ENCODE data around the gene FSCB. TPM values are rescaled to one million over a fixed set of nuclear protein-coding genes. Genes with fewer than 3 reads are reported as not detected.
"Not testable (repeated sequence)": the region's sequence is repeated elsewhere in the genome, so short reads cannot be mapped to it uniquely, and the experiment has no call there.

The FSCB gene, protein sequence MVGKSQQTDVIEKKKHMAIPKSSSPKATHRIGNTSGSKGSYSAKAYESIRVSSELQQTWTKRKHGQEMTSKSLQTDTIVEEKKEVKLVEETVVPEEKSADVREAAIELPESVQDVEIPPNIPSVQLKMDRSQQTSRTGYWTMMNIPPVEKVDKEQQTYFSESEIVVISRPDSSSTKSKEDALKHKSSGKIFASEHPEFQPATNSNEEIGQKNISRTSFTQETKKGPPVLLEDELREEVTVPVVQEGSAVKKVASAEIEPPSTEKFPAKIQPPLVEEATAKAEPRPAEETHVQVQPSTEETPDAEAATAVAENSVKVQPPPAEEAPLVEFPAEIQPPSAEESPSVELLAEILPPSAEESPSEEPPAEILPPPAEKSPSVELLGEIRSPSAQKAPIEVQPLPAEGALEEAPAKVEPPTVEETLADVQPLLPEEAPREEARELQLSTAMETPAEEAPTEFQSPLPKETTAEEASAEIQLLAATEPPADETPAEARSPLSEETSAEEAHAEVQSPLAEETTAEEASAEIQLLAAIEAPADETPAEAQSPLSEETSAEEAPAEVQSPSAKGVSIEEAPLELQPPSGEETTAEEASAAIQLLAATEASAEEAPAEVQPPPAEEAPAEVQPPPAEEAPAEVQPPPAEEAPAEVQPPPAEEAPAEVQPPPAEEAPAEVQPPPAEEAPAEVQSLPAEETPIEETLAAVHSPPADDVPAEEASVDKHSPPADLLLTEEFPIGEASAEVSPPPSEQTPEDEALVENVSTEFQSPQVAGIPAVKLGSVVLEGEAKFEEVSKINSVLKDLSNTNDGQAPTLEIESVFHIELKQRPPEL
- not detected in 2 replicates for total RNA-seq
- polyA plus RNA-seq (2012): not detected

DNA sequence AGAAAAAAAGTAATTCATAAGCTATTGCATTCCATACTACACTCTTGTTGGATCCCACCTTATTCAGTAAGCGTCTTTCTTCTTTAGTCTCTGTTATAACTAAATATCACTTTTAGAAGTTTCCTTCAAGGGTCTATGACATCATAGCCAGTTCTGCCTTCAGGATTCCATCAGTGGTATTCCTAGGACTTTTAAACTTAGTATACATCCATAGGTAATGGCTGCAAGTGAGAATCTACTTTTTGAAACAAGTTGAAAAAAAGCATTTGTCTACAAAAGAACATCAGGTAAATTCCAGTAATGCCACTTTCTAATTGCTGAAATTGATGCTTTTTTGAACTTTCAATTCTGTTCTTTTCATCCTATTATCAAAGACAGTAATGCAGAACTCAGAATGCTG lies at the start of gene FSCB:
Gene FSCB, minus strand, starts transcription at position 101 of the 400 bp plus-strand sequence. CDS start 296 bp downstream, outside the sequence.
- no peak for DNase-seq (ENCODE audit: low read depth)

DNA sequence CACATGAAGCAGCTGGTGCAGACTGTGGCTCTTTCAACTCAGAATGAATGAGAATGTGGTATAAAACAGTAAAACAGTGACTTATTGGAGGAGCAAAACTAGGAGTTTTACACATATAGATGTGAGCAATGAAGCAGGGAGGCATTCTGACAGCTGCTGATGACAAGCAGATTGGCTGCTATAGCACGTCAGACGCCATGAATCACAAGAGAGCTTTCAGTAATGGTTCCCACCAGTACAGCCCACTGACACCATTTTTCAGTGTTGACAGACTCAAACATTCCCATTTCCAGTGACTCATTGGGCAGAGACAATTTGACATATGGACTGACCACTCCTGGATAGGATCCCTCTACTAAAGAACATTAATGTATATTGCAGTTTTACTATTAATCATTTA lies 24.6 kb upstream of the FSCB start:
- no peak for DNase-seq (ENCODE audit: low read depth)

DNA sequence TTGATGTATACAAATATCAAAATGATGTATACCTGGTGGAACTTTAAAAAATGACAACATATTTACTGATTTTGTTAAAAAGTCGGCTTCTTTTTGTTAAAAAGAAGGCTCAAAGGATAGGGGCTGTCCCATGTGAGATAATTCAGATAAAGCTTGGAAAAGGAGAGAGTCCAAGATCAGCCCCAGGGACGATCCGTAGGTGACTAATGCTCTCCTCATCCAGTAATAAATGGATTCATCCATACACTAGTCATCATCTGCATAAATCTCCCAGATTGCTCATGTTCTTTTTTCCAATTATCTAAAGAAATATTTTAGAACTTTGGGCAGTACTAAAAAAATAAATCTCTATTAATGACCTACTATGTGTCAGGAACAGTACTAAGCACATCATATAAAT lies 23.4 kb upstream of the FSCB start:
- no peak for DNase-seq (ENCODE audit: low read depth)

DNA sequence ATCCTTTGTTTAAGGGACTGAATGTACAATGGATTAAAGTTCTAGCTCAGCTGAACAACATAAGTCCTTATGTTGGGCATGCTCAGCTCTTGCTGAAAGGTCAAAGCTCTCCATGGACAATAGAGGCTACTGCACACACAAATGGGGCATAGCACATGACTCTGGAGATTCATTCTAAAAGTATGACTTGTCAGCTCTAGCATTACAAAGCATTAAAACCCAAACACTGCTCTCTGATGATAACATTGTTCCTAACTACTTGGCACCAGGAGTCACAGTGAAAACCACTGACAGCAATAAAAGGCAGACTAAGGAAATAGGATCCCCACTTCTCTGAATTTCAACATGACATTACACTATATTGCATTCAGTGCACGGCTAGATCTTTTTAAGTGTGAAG lies 21.9 kb upstream of the FSCB start:
- DNase-seq (ENCODE audit: low read depth): no peak

DNA sequence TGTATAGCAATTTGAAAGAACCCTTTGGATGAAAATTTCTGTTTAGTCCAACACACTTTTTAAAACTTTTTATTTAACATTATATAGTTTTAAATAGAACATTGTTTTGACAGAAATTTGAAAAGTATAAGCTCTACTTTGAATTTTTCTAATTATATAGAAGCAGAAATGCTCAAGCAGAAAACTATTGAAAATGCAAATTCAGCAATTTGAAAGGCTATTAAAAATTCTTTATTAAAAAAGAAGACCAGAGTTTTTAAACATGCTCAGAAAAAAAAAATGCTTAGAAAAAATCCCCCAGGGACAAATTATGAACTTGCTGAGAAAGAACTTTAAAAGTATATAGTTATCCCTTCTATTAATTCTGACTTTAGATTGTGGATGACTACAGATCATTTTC lies 21.1 kb upstream of the FSCB start:
- no peak for DNase-seq (ENCODE audit: low read depth)

DNA sequence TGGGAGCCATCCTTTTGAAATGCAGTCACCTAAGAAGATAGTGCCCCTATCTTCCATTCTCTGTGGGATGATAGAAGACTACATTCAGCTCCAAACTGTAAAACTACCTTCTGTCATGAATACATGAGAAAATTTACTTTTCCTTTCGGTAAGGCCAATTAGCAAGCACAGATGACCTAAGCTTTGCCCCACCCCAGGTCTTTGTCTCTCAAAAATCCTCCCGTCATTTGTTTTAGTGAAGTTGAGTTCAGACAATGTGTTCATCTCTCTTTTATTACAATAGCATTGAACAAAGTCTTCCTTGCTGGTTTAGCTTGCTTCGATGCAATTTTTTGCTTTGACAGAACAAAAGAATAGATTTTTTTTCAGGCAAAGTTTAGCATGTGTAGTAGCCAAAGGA lies 18.2 kb upstream of the FSCB start:
- no peak for DNase-seq (ENCODE audit: low read depth)

DNA sequence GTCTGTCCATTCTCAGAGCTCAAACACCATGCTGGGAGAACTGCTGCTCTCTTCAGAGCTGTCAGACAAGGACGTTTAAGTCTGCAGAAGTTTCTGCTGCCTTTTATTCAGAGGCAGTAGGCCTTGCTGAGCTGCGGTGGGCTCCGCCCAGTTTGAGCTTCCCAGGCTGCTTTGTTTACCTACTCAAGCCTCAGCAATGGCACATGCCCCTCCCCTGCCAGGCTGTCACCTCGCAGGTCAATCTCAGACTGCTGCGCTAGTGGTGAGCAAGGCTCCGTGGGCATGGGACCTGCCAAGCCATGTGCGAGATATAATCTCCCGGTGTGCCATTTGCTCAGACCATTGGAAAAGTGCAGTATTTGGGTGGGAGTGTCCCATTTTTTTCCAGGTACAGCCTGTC lies 8.6 kb upstream of the FSCB start:
- DNase-seq (ENCODE audit: low read depth): not testable (repeated sequence)

DNA sequence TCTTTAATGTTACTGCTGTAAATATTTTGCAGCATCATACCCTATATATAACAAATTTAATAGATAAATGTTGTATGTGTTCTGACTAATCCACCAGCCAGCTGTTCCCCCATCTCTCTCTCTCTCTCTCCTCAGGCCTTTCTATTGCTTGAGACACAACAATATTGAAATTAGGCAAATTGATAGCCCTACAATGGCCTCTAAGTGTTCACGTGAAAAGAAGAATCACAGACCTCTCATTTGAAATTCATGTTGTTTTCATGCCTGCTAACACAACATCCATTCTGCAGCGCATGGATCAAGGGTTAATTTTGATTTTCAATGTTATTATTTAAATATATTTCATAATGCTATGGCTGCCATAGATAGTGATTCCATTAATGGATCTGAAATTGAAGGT lies 1.8 kb upstream of the FSCB start:
- no peak for DNase-seq (ENCODE audit: low read depth)

DNA sequence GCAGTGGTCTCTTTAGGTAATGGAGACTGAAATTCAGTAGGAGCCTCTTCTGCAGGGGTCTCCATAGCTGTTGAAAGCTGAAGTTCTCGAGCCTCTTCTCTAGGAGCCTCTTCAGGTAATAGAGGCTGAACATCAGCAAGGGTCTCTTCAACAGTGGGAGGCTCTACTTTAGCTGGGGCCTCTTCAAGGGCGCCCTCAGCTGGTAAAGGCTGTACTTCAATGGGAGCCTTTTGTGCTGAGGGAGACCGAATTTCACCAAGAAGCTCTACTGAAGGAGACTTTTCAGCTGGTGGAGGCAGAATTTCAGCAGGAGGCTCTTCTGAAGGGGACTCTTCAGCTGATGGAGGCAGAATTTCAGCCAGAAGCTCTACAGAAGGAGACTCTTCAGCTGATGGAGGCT lies 1.5 kb downstream of the FSCB start:
- no peak for DNase-seq (ENCODE audit: low read depth)

DNA sequence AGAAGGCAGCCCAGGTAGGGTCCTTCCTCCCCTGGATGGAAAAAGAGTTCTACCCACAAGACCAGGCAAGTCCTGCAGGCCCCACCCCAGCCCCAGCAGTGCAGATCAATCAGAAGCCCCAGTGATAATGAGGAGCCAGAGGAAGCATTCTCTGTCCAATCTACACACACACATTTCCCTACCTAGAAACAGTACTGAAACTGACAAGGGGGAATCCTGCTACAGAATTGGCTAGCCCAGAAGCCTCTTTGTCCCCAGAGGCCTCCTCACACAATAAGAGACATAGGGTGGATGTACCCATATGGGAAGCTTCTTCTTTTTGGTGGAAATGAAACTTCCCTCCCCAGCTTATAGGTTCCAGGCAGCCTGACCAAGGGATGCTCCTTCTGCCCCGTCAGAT lies 9.9 kb downstream of the FSCB start:
- DNase-seq (ENCODE audit: low read depth): no peak

DNA sequence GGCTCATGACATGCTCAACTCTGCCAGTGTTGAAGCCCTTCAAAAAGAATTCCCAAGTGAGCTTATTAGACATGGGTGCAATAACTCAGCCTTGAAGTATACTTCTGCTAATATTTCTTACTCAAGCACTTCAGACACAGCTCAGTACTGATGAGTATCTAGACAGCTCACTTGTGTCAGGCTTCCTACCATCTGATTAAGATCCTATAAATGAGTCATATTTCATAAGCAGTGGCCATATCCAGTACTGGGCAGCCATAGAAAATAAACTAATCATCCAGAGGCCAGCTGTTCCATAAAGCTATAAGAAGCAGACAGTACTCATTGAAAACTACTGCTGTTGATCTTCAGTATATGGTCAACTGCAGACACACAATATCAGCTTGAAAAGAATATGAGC lies 12.9 kb downstream of the FSCB start:
- no peak for DNase-seq (ENCODE audit: low read depth)

DNA sequence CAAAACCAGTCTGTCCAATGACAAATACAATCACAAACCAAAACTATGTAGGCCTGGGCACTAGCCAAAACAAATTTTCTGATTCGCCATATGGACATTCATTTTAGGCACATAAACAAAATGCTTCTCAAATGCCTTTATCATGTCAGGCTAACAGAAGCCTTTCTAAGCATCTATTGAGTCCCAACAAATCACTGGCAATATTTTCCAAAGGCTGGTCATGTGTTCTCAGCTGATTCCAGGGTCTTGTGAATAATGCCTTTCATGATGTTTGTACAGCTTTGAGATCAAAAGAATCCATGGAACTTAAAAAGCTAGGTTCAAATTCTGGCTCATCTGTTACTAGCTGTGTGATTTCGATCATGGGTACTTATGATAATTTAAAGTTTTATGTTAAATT lies 16.1 kb downstream of the FSCB start:
- no peak for DNase-seq (ENCODE audit: low read depth)

DNA sequence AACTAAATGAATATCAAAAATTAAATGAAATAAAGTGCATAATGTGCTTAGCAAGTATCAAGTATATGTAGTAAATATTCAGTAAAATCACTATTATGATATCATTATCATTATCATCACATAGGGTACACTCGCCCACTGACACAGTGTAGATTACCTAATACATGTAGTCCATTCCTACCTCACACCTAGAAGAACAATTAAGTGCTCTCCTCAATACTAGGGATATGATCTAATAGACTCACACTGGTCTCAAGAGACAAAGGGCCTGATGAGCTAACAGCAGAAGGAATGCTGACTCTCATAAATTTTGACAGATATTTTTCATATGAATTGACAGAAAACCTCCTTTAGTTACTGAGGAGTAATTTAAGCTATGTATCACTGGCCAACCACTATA lies 29.1 kb downstream of the FSCB start:
- DNase-seq (ENCODE audit: low read depth): no peak

DNA sequence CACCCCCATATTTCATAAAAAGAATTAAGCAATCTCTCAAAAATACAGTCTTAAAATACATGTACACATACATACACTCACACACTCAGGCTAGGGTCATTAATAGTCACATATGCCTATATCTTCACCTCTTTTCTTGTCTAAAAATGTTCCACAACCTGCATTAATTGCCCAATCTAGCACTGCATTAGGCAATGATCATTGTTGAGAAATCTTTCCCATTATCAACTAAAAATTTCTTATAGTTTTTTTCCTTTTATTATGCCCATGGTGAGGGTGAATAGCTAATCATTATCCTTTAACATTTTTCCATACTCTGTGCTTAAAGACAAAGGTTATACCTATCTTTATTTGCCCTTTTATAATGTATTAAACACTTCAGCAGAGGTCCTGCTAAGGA lies 38.3 kb downstream of the FSCB start:
- DNase-seq (ENCODE audit: low read depth): no peak

DNA sequence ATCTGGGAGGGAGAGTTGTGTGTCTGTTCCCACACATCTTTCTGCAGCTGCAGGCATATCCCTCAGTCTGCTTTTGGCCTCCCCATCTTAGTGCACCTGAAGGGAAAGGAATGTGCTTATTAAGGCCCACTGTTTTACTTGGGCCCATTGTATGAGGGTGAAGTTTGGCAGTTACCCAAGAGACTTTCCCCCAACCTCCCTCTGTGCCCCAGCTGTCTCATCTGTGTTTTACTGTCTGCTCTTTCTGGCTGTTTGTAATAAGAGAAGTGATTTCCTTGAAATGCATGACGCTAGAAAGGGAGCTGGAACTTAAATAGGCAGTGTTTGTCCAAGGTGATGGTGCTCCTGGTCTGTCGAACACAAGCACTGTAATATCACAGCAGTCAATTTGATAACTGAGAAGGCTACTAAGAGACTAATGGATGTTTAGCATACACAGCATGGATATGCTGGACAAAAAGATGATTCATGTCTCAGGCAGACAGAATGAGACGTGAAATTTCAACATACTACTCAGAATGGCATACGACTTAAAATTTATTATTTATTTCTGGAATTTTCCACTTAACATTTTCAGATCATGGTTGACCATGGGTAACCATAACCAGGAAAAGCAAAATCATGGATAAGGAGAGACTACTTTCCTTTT lies 43.6 kb downstream of the FSCB start:
- no peak for DNase-seq (ENCODE audit: low read depth)

DNA sequence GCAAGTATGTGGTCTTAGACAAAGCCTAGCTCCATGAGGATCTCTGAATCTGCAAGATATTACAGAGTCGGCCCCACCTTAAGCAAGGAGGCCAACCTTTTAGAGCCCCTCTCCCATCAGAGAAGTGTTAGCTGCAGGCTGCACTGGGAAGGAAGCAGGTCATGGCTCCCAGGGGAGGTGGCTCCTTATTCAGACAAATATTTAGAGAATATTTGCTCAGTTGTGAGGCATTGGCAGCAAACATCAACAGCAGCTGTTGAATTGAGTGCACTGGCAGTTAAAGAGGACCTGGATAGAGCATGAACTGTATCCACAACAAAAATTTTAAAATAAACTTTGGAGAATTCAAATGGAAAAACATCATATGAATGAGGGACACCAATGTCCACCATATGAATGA lies 44.7 kb downstream of the FSCB start:
- DNase-seq (ENCODE audit: low read depth): no peak

DNA sequence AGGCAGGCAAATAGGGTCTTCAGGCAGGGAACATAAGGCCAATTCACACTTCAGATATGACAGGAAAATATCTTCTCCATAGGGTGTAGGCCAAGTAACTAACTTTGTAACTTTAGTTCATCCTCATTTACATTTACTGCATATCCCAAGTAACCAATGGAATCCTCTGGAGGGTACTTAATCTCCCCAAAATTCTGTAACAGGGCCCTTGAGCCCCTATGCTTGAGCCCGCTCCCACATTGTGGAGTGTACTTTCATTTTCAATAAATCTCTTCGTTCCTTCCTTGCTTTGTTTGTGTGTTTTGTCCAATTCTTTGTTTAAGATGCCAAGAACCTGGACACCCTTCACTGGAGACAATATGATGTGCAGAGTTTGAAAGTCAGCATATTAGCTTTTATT lies 45.3 kb downstream of the FSCB start:
- no peak for DNase-seq (ENCODE audit: low read depth)

Measured in myocyte (in vitro differentiated cells).